MCF 10A (cell line): ENCODE results near the gene CTAGE8. TPM values are rescaled to one million over a fixed set of nuclear protein-coding genes. Genes with fewer than 3 reads are reported as not detected.
A peak's percentile ranks its signal among the peaks of the same experiment; 100 is the strongest.
"Not testable (repeated sequence)": the region's sequence is repeated elsewhere in the genome, so short reads cannot be mapped to it uniquely, and the experiment has no call there.

Experiments used
- Bru-seq: library from RNA; stranded (reverse); fragments of 400-500 nt; gene quantifications from one replicate; lab custom pipeline; 2021; lab: Mats Ljungman, UMichigan
- BruChase-seq, 2 experiments: library from RNA; stranded (reverse); fragments of 400-500 nt; gene quantifications; one replicate each; lab custom pipeline; 2021; lab: Mats Ljungman, UMichigan
- BruUV-seq: library from RNA; stranded (reverse); fragments of 400-500 nt; replicated peaks from 2 replicates; lab custom pipeline; 2021; lab: Mats Ljungman, UMichigan
- CTCF ChIA-PET: fragments of 300-600 bp; sonication (Branson Sonifier 250); formaldehyde crosslinking; extraction: SDS; loops from one replicate; lab custom pipeline; 2021; ENCODE audit warnings: antibody characterized with exemption, inconsistent platforms; lab: Yijun Ruan, JAX
- POLR2A ChIA-PET: fragments of 300-600, 350-650 bp; sonication (Branson Sonifier 250); formaldehyde crosslinking; extraction: SDS; loops from one replicate; lab custom pipeline; 2020; ENCODE audit warnings: antibody characterized with exemption, inconsistent platforms; lab: Yijun Ruan, JAX
- DNase-seq: peaks from one replicate; pipeline ENCODE4 v3.0.0-alpha.2; 2018; ENCODE audit not compliant: unreplicated experiment
- H3K27ac Mint-ChIP-seq: one replicate; pipeline ENCODE4 v1.8.0; 2022; ENCODE audit warnings: mild to moderate bottlenecking, low read depth, mixed read lengths; ENCODE audit not compliant: unreplicated experiment
- H3K27me3 Mint-ChIP-seq: one replicate; pipeline ENCODE4 v1.8.0; 2022; ENCODE audit warnings: mixed read lengths; ENCODE audit not compliant: insufficient read depth, unreplicated experiment
- H3K36me3 Mint-ChIP-seq: one replicate; pipeline ENCODE4 v1.8.0; 2022; ENCODE audit warnings: mild to moderate bottlenecking, moderate library complexity, mixed read lengths; ENCODE audit not compliant: insufficient read depth, unreplicated experiment
- H3K4me1 Mint-ChIP-seq: one replicate; pipeline ENCODE4 v1.8.0; 2022; ENCODE audit warnings: mixed read lengths; ENCODE audit not compliant: insufficient read depth, unreplicated experiment
- H3K4me3 Mint-ChIP-seq: one replicate; pipeline ENCODE4 v1.8.0; 2022; ENCODE audit warnings: mild to moderate bottlenecking, moderate library complexity, mixed read lengths; ENCODE audit not compliant: unreplicated experiment
- H3K9me3 Mint-ChIP-seq: one replicate; pipeline ENCODE4 v1.8.0; 2022; ENCODE audit warnings: mixed read lengths; ENCODE audit not compliant: unreplicated experiment
- intact Hi-C: fragments of 100-400 bp; cut with micrococcal nuclease; formaldehyde crosslinking; loops from 2 replicates; pipeline ENCODE4 v1.14.1; 2022
- long read RNA-seq: library from polyadenylated mRNA; stranded (forward); transcript quantifications from one replicate; pipeline ENCODE4 v2.0.0, GENCODE V29; 2022
- total RNA-seq: library from RNA; stranded (reverse); gene quantifications from 2 replicates; pipeline ENCODE4 v1.2.3, GENCODE V29; 2022

Gene CTAGE8
- 0.96 and 2.6 TPM in 2 replicates for total RNA-seq
- percentile 36 among the genes with signal in this experiment for Bru-seq, nascent RNA
- percentile 64 among the genes with signal in this experiment for BruChase-seq, experiment 1, labeled RNA remaining after a 6-hour chase
- percentile 42 among the genes with signal in this experiment for BruChase-seq, experiment 2, labeled RNA remaining after a 2-hour chase
- long read RNA-seq = 0 reads

- H3K9me3 Mint-ChIP-seq, POLR2A ChIA-PET, H3K4me3 Mint-ChIP-seq, BruUV-seq, DNase-seq, H3K27ac Mint-ChIP-seq, H3K27me3 Mint-ChIP-seq, CTCF ChIA-PET, intact Hi-C loops, H3K4me1 Mint-ChIP-seq, H3K36me3 Mint-ChIP-seq: not testable (repeated sequence)
Observed at GRCh38 chr7:144269188-144269587, at the start of gene CTAGE8. Gene CTAGE8, minus strand, starts transcription at chr7:144269288. Its CDS starts 38 bp downstream, at chr7:144269250.

DNA sequence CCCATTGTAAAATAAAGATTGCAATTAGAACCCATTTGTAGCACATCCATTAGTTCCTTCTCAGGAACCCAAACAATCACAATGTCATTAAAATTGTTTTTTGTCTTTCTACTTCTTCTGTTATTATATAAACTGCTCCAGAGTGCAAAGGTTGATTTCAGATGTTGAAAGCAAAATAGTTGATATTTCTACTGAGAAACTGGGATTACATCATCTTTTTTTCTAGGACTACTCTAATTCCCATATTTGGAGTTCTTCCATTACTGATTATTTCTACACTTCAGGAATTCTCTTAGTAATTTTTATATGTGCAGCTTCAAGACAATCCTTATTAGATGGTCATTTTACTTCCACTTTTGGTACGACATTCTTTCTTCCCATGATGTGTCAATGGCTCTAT is 48.4 kb upstream of the CTAGE8 start:
- BruUV-seq, H3K4me1 Mint-ChIP-seq, H3K36me3 Mint-ChIP-seq, H3K9me3 Mint-ChIP-seq, POLR2A ChIA-PET, CTCF ChIA-PET, DNase-seq, H3K4me3 Mint-ChIP-seq, H3K27me3 Mint-ChIP-seq, intact Hi-C loops, H3K27ac Mint-ChIP-seq: not testable (repeated sequence)

GRCh38 chr7:144311872-144312469 is 42.9 kb upstream of the CTAGE8 start, which contains the start of gene OR2A1:
Gene OR2A1, plus strand, starts transcription at chr7:144312419. Its CDS starts 5,706 bp downstream, at chr7:144318125.
- H3K36me3 Mint-ChIP-seq, H3K27ac Mint-ChIP-seq, CTCF ChIA-PET: not testable (repeated sequence)

DNA sequence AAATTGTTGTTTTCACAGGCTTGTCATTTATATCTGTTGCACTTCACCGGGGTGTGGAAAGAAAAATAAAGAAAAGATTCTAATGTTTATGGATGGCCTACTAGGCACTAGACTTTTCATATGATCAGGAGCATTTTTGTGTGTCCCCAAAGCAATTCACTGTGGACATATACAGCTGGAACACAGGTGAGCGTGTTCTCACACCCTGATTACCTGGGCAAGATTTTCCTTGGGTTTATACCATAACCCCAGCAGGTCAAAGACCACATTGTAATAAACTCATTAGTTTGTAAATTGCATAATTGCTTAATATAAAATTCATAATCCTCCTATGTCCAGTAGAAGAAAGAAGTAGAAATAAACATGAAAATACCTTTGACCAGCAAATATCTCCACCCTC is 42.1 kb upstream of the CTAGE8 start:
- DNase-seq, H3K9me3 Mint-ChIP-seq, intact Hi-C loops, H3K27me3 Mint-ChIP-seq, H3K4me1 Mint-ChIP-seq, H3K4me3 Mint-ChIP-seq, BruUV-seq, H3K27ac Mint-ChIP-seq, CTCF ChIA-PET, H3K36me3 Mint-ChIP-seq, POLR2A ChIA-PET: not testable (repeated sequence)

More at GRCh38 chr7:144311872-144312469, 42.9 kb upstream of the CTAGE8 start, which contains the start of gene OR2A1:
- intact Hi-C loops, H3K9me3 Mint-ChIP-seq, BruUV-seq, POLR2A ChIA-PET, DNase-seq, H3K4me1 Mint-ChIP-seq, H3K4me3 Mint-ChIP-seq, H3K27me3 Mint-ChIP-seq: not testable (repeated sequence)

- H3K36me3 Mint-ChIP-seq, BruUV-seq, CTCF ChIA-PET, DNase-seq, H3K4me1 Mint-ChIP-seq, intact Hi-C loops, H3K27me3 Mint-ChIP-seq, H3K4me3 Mint-ChIP-seq, H3K27ac Mint-ChIP-seq, H3K9me3 Mint-ChIP-seq, POLR2A ChIA-PET: not testable (repeated sequence)
Observed at GRCh38 chr7:144309702-144310101, 40.6 kb upstream of the CTAGE8 start.

DNA sequence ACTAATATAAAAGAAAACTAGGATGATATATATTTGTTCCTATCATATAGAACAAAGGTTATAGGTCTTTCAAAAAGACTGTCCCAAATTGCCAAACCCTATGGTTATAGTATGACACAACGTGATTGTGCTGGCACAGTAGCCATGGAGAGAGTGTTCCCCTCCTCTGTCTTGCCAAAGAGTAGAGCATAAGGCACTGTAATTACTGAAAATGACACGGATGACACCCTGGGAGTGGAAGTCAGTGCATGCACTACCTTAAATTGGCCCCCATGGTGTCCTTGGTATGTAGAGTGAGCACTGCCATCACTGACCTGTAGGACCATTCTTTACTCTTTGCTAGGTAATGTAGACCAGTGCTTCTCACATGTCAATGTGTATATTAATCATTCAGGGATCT is 36.1 kb upstream of the CTAGE8 start:
- H3K9me3 Mint-ChIP-seq, POLR2A ChIA-PET, H3K4me3 Mint-ChIP-seq, BruUV-seq, DNase-seq, H3K36me3 Mint-ChIP-seq, intact Hi-C loops, H3K27ac Mint-ChIP-seq, H3K27me3 Mint-ChIP-seq, CTCF ChIA-PET, H3K4me1 Mint-ChIP-seq: not testable (repeated sequence)

DNA sequence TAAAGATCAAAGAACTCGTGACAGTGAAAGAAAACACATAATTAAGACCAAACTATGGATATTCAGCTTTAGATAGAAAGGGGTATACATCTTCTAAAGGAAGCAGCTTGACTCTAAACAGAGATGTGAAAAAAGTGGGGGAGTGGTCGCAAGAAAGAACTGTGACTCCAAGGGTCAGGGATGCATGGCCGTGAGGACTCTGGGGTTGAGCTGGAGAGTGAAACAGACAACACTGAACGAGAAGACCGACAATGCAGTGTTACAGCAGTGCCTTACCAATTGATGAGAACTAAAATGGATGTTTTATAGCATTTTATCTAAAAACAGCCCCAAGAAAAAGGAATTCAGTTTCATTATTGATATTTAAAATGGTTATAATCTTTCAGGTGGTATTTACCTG is 34.5 kb upstream of the CTAGE8 start:
- BruUV-seq, H3K4me3 Mint-ChIP-seq, H3K4me1 Mint-ChIP-seq, CTCF ChIA-PET, H3K27ac Mint-ChIP-seq, H3K36me3 Mint-ChIP-seq, intact Hi-C loops, H3K9me3 Mint-ChIP-seq, H3K27me3 Mint-ChIP-seq, DNase-seq, POLR2A ChIA-PET: not testable (repeated sequence)

GRCh38 chr7:144302578-144303303 is 33.7 kb upstream of the CTAGE8 start:
- not testable (repeated sequence) for BruUV-seq, H3K36me3 Mint-ChIP-seq

More at GRCh38 chr7:144302578-144303303, 33.7 kb upstream of the CTAGE8 start:
- CTCF ChIA-PET = interaction anchor here (0.6 kb wide), 1 partner anchor 153 kb away, joined by 3 read pairs; no protein-coding TSS in a partner anchor
- H3K9me3 Mint-ChIP-seq, DNase-seq, H3K27ac Mint-ChIP-seq, H3K27me3 Mint-ChIP-seq, intact Hi-C loops, H3K4me1 Mint-ChIP-seq, H3K4me3 Mint-ChIP-seq, POLR2A ChIA-PET: not testable (repeated sequence)
